DMS79 treated with DMSO at 0.1 percent for 48 hours (cell line): ENCODE measurements around the gene HOXB6.

Experiments
- DNase-seq: peaks from one replicate; lab custom pipeline; 2025; lab: John Stamatoyannopoulos, UW

Gene HOXB6

DNA sequence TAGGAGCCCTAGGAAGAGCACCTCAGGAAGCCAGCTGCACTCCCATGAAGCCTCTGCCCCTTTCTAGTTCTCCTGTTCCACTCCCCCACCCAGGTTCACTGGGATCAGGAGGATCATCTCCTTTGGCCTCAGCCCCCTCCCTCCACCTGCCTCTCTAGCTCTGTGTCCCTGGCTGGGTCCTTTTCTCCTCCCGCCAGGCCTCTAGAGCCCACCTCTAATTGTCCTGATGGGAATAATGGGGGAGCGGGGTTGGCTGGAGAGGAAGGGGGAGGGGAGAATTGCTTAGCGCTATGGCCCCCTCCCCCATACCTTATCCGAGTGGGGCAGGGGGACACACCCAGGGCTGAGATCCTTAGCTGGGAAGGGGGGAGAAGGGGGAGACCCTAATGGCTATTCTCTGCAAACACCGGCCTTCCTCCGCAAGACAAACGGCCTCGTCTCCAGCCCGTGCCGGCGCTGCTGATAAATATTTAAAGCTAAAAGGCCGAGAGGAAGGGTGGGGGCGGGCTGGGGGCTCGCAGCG is 5.0 kb upstream of the HOXB6 start:
- peak; percentile 20 for DNase-seq

GRCh38 chr17:48609033-48609432 is 4.2 kb upstream of the HOXB6 start:
- no peak for DNase-seq

- DNase-seq = no peak
Observed at GRCh38 chr17:48608494-48608834, 3.7 kb upstream of the HOXB6 start.

- DNase-seq = no peak
Observed at GRCh38 chr17:48606892-48607614, 2.3 kb upstream of the HOXB6 start.

GRCh38 chr17:48605991-48606891 is 1.5 kb upstream of the HOXB6 start:
- DNase-seq = no peak

GRCh38 chr17:48605409-48605919 is 678 bp upstream of the HOXB6 start:
- no peak for DNase-seq

DNA sequence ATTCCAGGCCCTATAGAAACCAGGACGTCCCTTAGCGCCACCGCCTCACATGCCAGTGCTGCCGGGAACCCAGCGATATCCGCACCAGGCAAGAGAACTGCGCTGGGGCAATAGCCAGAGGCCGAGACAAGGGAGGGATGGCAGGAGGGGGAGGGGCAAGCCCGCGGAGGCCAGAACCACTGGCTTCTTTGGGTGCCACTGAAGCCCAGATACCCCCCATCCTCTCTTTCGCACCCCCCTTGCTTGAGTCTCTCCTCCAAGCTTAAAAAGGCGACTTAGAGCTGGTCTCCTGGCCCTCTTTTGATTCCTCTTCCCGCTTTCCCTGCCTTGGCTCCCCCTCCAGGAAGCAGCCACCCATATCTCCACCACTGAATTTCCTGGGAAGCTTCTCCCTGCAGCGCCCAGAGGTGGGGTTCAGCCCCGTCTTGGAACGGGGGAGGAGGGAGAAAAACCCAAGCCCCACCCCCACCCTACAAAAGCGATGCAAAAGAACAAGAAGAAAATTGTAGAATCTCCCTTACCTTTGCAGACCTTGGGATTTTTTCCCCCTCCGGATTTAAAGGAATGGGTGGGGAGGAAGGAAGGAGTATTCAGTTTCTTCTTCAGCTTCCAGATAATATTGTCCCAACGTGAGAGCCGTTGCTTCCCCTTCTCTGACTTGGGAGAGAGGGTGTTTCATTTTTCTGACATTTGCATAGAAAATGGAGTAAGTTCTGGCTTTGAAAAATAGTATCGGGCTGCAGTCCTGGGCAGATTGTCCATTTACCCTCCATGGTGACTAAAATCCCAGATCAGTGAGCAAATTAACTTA is 622 bp downstream of the HOXB6 start:
- DNase-seq = no peak

- no peak for DNase-seq
Observed at GRCh38 chr17:48601539-48602425, 3.0 kb downstream of the HOXB6 start.

- no peak for DNase-seq
Observed at GRCh38 chr17:48601207-48601538, 3.6 kb downstream of the HOXB6 start.

DNA sequence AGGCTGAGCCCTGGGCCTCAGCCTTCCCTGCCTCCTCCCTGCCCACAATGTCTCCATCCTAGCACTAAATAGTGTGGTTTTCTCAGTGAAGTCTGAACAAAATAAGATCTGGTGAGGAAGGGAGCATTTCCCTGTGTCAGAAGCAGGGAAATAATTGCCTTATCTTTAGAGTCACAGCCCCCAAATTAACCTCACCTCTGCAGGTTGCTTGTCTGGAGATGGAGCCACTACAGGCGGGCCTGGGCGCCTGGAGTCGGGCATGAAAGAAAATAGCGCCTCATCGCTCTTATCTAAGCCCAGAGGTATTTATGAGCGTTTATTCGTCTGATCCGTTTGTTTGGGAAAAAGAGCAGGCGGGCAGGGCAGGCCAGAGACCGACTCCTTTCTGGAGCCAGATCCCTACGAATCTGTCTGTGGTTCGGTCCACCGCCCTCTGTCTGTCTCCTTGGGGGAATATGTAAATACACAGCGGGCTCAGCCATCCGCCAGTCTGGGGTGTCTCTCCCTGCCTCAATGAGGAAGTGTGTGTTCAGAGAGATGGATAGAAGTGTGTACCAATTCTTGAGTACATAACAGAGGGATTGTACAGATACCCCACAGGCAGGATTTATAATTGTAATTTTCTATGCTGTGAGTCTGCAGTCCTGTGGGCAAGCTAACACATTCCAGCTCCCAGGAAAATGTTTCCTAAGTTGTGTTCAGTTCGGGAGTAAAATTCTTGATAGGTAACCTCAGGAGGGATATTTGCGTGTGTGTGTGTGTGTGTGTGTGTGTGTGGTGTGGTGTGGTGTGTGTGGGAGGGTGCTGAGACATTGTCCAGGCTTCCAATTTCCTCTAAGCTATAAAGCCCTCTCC is 4.3 kb downstream of the HOXB6 start:
- no peak for DNase-seq

- DNase-seq = no peak
Observed at GRCh38 chr17:48599354-48599753, 5.4 kb downstream of the HOXB6 start.

- DNase-seq = no peak
Observed at GRCh38 chr17:48598736-48599135, 6.0 kb downstream of the HOXB6 start.

- peak; percentile 25 for DNase-seq
Observed at GRCh38 chr17:48597778-48598631, 6.8 kb downstream of the HOXB6 start.

- DNase-seq = no peak
Observed at GRCh38 chr17:48597528-48597777, 7.3 kb downstream of the HOXB6 start.

DNA sequence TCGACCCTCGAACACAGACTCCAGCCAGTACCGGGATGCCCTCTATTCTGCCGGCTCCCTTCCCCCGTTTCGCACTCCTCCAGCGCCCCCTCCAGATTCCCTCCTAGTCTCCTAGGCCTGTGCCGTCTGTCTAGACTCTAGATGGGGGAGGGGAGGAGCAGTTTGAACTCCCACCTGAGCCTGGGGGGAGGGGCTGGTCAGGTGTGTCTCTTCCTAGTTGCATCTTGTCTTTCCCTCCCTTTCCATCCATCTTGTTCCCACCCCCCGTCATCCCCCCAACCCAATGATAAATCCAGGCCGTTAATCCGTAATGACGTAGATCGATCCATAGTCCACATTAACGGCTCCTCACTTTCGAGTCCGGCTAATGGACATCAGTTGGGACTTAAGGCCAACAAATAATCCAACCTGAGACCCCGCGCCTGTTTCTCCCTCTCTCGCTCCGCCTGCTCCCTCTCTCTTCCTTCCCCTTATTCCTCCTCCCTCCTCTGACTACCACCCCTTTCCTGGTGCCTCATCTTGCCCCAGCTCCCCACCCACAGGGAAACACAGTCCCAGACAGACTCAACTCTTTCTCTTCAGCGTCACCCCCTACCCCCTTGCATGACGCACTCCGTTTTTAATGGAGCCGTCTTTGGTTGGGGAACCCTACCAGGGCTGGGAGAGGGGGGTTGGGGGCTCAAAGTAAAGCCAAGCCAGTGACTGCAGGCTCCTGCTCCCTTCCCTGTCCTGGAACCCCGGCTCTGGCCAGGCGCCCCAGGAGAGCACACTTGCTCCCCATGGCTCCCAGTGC is 7.9 kb downstream of the HOXB6 start:
- no peak for DNase-seq

- DNase-seq = peak; percentile 49
Observed at GRCh38 chr17:48596000-48596734, 8.6 kb downstream of the HOXB6 start.

GRCh38 chr17:48595278-48595999 is 9.3 kb downstream of the HOXB6 start:
- DNase-seq = no peak
